CD4-positive, alpha-beta T cell treated with Interferon alpha-2 for 1 hour (primary cell): ENCODE measurements around the gene CTNNA1.

Source experiments
- DNase-seq, 2 donors: peaks; one replicate each; pipeline ENCODE4 v3.0.0-alpha.2; 2020 to 2022

The CTNNA1 gene

DNA sequence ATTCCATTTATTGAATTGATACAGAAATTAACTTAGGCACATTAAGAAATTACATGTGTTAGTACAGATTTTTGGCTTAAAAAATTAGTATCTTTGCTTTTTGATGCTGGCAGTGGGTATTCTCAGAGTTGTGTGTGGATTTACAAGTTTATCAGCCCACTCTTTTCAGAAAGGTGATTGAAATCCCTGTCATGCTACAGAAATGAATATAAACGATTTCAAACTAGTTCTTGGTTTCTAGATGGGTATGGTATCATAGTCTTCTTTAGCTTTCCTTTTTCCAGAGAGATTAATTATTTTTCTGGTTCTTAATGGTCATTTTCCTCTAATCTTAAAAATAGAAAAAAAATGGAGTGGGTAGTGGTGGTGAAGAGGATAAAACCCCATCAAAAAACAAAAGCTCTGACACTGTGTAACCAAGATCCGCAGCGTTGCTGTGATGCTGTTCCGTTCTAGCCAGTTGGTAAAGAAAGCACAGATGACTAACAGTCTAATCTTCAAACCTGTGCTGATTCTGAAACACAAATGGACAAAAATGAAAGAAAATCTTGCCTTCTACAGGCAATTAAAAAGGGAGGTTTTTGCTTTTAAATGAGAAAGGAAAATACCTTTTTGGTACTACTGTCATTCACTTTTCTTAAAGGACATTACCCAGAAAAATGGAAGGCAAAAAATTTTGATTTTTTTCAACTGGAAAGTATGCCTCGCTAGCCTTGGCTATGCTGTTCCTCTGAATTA, 116.7 kb downstream of the CTNNA1 start:
- no peak for DNase-seq

DNA sequence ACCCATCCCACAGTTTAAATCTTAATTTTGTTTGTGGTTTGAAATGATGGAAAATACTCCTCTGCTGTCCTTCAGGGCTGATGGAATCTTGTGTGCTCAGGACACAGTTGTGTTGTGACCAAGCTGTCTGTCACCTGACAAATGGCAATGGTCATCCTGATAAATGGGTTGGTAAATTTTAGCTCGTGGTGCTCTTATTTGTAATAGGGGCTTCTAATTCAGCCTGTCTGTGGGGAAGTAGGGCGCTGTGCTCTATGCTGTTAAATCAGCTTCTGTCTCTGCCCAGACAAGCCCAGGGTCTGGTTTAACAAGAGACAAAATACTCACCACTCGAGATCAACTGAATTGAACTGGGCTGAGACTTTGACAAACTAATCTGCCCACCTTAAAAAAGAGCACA, 117.4 kb downstream of the CTNNA1 start:
- no peak for DNase-seq

DNA sequence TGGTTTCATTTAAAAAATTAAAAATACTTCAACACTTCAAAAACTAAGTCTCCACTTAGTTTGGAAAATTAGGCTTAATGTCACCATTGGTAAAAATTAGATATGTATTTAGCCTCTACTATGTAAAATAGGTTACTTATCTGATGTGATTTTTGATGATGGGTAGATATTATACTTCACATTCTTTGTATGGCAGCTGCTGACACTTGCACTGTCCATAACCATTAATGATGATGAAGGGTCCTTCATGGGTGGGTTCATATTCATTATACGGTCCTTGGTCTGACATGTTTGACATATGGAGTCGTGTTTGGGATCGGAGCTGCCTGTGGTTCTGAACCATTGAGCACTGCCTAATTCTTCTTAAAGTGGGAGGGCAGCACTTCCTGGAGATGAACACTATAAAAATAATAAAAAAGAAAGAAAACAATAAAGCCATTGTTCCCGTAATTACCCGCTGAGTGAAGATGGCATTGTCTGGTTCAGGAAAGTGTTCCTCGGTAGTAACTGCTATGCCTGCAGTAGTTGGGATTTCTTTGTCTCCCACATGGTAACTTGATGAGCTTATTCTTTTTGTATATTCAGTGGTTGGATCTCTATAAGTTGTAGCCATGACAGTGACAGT, 119.7 kb downstream of the CTNNA1 start:
- no peak for DNase-seq

DNA sequence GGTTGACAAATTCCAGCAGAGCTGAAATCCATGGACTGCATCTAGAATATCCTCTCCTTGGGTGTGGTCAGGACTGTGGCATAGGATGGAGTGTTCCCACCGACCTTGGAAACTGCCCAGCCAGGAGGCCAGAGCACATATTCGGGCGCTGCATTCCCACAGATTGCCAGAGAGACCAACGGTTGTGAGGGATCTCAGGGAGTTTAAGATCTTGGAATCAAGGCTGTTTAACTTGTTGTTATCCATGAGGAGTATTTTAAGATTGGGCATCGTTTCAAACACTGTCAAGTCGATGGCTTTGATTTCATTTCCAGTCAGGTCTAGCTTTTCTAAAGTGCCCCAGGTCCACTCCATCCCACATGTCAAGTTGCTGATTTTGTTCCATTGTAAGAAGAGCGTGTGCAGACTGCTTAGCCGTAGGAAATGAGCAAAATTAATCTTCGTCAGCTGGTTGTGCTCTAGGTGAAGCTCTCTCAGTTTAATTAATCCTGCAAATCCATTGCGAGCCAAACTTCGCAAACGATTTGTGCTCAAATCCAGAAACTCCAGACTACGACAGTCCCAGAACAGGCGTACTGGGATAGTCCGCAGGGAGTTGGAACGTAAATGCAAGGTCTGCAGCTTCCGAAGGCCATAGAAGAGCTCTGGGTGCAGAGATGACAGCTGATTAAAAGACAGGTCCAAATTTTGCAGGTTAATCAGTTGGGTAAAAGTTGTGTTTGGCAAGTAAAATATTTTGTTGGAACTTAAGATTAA, 120.4 kb downstream of the CTNNA1 start:
- no peak for DNase-seq

DNA sequence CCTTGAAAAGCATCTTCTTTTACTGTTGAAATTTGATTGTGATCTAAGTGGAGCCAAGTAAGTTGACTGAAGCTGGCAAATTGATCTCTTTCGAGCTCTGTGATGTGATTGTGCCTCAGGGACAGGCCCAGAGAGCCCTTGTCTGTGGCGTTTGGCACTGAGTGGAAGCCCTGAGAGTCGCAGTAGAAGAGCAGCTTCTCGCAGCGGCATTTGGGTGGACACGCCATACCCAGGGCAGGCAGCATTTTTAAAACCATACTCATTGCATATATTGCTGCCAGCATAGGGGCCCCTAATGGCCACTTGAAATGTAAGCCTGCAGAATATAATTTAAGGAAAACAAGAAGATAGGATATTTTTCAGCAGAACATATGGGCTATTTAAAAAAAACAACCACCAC, 121.0 kb downstream of the CTNNA1 start:
- DNase-seq, result no peak

DNA sequence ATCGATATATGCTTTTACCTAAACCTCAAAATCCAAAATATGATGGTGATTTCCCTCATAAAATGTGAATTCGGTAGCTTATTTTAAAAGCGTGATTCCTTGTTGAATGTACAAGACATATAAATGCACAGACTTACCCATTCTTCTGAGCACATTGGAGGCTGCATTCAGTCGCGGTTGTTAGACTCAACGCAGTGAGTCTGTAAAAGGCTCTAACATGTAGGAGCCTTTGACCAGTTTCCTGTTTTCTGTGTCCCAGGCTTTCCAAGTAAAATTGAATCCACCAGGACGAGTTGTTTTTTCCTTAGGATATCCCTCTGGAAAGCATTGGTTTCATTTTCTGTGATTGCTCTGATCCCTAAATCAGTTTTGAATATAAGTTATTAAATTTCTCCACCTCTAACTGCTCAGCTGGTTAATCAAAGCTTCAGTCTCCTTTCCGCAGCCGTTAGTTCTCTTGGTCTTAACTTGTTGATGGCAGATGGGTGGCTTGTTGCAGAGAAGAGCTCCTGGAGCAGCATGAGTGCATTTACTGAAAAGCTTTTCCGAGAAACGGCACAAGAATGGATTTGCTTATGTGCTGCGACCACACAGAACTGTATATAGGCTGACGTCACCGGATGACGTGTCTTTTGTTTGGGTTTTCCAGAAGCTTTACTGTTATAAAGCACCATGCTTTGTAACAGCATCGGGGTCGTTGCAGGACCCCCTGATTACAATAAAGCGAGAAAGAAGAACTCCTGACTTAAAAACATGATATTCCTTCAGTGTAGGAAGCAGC, 121.7 kb downstream of the CTNNA1 start, which contains the start of gene LRRTM2:
LRRTM2 (minus strand) TSS at position 565 of the 781 bp plus-strand sequence; CDS start at position 141, 424 bp downstream.
- DNase-seq, result no peak

DNA sequence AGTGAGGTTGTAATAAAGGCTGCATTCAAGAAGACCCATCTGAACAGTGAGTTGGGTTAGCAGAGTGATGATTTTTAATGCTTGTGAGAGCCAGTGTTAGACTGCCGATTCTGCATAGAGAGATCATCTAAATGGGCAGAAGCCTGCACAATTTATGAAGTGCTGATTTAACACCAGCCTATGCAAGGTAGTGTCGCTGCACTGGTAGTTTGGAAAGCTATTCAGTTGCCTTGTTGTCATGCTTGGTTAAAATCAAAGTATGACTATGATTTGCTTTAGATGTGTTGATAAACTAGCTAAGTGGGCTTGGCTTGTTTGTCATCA, 122.3 kb downstream of the CTNNA1 start:
- DNase-seq, result no peak

DNA sequence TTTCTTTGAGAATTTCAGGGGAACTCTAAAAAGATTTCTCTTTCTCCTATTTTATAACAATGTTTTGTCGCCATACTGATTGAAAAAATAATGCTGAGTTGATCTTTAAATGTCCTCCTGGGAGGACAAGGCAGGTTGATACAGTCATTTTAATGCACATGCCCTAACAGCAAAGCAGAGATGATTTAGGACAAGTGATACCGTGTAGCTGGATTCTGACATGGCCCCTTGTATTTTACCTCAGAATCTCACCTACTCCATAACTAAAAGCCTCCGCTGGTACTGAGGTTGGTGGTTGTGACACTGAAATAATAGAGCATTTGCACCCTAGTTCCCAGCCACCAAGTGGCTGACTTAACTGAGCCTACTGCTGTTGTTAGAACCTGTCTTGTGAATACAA, 122.7 kb downstream of the CTNNA1 start:
- DNase-seq, result no peak

DNA sequence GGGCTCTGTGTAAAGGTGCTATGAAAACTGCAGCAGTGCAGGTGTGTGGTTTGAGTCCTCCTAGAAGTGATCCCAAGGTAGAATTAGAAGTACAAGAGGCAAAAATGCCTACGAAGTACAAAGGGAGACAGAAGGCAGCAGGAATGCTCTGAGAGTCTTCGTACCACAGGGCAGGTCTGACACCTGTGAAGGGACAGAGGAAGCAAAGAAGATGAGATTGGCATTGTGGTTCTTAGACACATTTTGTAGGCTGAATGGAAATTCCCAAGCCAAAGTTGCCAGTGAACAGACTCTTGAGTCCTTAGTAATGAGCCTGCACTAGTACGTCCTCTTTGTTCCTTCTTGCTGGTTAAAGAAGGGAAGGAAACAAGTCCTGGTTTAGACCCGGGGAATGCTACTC, 123.6 kb downstream of the CTNNA1 start:
- DNase-seq, result no peak

DNA sequence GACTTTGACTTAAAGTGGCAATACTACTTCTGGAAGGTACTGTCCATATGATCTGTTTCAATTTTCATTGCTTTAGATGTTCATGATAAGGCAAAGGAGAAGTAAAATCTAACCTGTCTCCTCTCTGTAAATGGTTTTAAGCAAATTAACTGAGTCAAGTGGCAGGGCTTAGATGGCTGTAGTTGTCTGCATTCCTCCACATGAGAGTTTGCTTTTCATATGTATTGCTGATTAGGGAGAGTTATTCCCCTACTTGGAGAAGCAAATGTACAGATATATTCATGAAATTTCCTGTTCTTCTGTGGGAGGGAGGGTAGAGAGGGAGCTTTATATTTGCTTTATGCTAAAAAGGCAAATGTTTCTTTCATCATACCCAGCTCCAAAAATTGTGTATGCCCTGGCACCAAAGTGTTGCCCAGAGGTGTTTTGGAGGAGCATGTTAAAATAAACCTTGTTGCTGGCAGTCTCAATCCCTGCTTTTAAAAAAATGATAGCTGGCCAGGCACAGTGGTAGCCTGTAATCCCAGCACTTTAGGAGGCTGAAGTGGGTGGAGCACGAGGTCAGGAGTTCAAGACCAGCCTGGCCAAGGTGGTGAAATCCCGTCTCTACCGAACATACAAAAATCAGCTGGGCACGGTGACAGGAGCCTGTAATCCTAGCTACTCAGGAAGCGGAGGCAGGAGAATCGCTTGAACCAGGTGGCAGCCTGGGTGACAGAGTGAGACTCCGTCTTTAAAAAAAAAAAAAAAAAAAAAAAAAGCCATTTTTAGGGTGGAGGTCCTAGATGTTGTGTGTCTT, 125.4 kb downstream of the CTNNA1 start:
- no peak for DNase-seq

DNA sequence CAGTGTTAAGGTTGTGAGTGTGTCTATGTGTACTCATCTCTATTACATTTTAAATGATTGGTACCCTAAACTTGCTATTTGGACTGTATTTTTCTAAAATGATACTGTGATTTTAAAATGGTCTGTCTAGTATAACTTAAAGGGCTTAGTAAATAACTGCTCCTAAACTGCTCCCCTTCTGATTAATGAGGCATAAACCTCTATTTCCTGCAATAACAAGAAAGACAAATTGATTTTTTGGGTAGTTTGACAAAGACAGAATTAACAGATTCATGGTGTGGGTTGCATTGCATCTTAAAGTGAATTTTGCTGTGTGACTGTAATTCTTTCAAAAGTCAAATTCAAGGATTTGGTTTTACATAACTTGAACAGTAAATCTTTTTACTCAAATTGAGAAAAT, 130.0 kb downstream of the CTNNA1 start:
- no peak for DNase-seq

DNA sequence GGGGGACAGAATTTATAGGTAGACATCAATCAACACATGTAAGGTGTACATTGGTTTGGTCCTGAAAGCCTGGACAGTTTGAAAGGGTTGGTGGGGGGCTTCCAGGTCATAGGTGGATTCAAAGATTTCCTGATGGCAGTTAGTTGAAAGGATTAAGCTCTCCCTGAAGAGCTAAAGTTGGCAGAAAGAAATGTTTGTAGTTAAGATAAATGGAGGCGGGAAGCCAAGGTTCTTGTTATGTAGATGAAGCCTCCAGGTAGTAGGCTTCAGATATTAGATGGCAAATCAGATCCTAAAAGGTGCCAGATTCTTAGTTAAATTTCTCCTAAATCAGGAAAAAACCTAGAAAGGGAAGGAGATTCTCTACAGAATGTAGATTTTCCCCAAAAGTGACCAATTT, 130.9 kb downstream of the CTNNA1 start:
- no peak for DNase-seq

DNA sequence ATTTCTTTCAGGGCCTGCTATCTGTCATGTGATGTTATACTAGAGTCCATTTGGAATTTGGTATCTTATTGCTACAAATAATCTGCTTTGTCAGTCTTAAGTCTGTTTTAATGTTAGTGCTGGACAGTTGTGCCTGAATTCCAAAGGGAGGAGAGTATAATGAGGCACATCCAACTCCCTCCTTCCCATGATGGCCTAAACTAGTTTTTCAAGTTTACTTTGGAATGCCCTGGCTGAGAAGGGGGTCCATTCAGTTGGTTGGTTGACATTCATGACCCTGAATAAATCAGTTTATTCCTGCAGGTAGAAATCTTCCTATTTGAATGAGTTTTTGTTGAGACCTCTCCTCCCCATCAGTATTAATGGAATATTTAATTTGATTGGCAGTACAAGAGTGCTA, 131.3 kb downstream of the CTNNA1 start:
- no peak for DNase-seq

DNA sequence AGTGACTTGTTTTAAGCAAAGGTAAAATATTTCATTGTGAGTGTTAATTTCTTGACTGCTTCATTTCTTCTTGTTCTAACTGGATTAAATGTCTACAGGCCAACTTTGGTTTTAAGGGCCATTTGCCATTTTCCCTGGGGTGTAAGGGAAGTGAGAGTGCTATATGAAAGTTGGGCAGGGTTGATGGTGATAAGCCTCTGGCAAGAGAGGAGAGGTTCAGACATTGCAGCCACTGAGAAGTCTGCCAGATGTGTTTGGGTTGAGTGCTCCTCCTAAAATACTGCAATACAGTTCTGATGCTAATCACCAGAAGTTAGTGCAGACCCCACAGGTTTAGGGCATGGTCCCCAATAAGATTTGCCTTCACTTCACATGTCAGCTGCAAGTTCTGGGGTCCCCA, 136.8 kb downstream of the CTNNA1 start:
- no peak for DNase-seq

DNA sequence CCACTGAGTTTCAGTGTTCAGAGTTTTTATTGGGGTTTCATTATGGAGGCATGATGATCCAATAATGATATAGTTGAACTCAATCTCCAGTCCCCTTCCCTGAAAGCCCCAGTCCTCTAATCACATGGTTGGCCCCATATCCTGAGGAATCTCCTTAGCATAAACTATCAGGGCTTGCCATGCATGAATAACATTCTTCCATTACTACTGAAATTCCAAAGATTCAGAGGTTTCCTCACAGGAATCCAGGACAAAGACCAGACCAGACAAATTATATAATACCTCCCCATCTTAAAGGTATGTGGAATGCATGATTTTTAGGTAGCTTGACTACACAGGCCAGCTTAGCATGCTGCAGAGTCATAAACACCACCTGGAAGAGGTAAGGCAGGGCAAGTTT, 137.4 kb downstream of the CTNNA1 start:
- DNase-seq, result no peak

DNA sequence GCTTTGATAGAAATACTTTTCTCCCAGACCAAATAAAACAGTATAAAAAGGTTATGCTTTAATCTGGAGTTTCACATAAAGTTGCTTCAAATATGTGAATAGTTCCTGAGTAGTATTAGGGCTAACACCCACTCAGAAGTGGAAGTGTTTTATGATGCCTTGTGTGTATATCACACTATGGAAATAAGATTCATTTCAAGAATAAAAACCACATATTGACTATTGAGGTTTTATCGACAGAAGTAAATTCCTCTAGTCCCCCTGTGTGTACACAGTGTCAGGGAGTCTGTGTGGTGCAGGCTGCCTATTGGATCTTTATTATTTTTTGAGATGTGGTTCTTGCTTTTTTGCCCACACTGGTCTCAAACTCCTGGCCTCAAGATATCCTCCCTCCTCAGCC, 142.7 kb downstream of the CTNNA1 start:
- no peak for DNase-seq

DNA sequence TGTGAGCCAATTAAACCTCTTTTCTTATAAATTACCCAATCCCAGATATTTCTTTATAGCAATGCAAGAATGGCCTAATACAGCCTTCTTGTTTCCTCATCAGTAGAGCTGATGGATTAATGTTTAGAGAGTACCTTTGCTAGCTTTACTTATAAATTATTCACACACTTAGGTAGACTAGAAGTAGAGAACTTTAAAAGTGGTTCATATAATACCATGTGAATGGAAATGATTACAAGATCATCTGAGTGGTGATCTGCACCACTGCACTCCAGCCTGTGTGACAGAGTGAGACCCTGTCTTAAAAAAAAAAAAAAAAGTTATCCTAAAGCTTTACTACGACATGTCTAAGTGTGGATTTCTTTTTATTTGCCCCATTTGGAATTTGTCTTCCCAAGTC, 145.1 kb downstream of the CTNNA1 start:
- no peak for DNase-seq

DNA sequence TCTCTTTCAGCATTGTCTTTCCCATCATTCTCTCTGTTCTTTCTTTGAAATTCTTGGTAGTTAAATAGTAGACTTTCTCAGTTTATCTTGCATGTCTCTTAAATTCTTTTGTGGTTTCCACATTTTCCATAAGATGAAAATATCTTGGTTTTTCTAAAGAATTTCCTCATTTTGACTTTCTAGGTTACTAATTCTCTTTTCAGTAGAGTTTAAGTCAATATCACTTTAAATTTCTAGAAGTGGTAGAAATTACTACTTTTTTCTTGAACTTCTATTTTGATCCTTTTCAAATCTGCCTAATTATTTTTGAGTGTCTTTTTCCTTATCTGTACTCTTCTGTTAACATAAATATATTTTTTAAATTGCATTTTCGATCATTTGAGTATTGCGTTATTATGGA, 145.5 kb downstream of the CTNNA1 start:
- no peak for DNase-seq

DNA sequence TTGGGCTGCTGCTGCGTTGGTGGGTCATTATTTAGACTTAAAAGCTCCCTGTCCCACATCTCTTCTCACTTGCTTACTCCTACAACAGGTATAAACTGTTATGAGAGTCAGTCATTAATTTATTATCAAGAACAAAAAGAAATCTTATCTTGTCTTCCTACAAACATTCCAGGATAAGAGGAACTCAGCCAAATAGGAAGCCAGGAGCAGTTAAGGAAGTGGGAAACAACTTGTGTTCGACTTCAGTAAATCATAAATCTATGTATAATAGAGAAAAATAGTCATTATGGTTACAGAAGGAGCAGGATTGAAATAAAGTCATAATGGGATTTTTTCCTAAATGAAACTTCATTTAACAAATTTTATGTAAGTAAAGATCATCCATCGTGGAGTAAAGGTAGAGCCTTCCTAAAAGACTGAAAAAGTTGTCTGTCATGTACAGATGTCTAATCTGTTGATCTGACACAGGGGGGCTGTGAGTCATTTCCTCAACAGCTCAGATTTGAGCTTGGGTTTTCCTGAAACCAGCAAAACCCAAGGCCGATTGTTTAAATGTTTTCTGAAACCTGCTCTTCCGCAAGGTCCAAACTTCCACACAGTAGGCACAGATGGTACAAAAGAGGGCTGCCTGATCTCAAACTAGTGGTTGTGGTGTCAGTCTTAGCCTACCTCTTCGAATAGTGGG, 147.2 kb downstream of the CTNNA1 start:
- DNase-seq, result no peak

DNA sequence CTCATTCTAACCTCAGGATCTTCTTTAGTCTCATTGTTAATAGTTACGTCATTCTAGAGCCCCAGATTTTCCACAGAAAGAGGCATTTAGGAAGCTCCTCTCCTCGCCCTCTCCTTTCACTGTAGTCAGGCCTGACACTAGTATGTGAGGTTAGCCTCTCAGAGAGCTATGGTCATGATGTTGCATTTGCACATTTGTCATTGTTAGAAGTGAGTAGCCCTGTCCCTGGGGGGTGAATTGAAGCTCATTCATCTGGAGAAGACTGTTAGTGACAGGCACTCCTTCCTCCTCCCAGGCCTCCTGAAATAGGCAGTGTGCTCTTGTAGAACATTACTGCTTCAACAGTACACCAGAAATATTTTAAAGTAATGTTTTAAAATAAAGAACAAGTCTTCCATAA, 148.5 kb downstream of the CTNNA1 start:
- DNase-seq, result no peak

DNA sequence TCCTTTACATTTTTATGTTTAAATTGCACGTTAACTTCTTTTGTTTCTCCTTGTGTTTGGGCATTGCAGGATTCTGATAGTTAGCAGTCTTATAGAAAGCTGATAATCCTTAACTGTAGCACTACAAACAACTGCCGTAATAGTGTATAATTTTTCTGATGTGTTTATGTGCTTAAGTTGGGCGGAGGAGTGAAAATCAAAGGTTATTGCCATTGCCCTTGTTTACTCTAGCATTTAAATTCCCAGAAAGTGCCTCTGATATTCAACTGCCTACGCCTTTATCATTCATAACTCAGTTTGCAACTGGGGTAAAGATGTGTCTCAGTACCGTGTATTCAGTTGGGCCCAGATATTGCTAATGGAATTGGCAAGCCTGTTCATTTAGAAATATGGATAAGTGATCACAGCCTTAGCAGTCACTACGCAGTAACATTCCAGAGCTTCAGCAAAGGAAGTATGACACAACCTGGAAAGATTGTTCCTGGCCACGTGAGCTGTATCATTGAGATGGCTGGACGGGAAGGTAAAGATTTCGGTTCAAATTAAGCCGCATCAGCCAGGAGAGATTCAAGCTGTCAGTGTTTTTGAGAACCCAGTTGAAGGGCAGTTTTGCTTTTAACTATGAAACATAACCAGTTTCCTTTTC, 150.0 kb downstream of the CTNNA1 start:
- no peak for DNase-seq
